Lower leg skin (tissue), 4 donors: Measurements from ENCODE around the gene PKDREJ. TPM values are rescaled to one million over a fixed set of nuclear protein-coding genes. Genes with fewer than 3 reads are reported as not detected.

Experiments used
- DNase-seq, 2 donors: peaks; one replicate each; pipeline ENCODE4 v3.0.0-alpha.2; 2019; ENCODE audit warnings: low spot score in 2 of 2
- H3K4me3 ChIP-seq: fragments of 200-600 bp; sonication (generic); 2 replicates; pipeline ENCODE4 v1.5.1; 2017; ENCODE audit warnings: mild to moderate bottlenecking, low read depth; ENCODE audit not compliant: poor library complexity, severe bottlenecking
- POLR2A ChIP-seq, 2 donors: fragments of 450-650 bp; IDR thresholded peaks; one replicate each; pipeline ENCODE4 v1.6.1; 2016 to 2017; ENCODE audit warnings: antibody characterized with exemption in 2 of 2, mild to moderate bottlenecking in 1 of 2, moderate library complexity in 1 of 2
- whole genome bisulfite sequencing, 2 donors: methylation state at CpG; one replicate each; pipeline ENCODE4 v1.1.5; 2018; 5-methylcytosine and 5-hydroxymethylcytosine counted together
- intact Hi-C: fragments of 100-400 bp; cut with DNase I; formaldehyde crosslinking; loops from one replicate; pipeline ENCODE4 v1.15.0; 2023; ENCODE audit warnings: low total_unique reads
- total RNA-seq, 4 donors: library from RNA; depleted of rRNA; stranded (reverse); fragments of >200 nt; gene quantifications; one replicate each; pipeline ENCODE4 v1.1.0, GENCODE V29; 2016
- TF ChIP-seq, protein P1 (sequence below), 3 donors: fragments of 450-650 bp; IDR thresholded peaks; one replicate each; pipeline ENCODE4 v1.5.1; 2016; ENCODE audit warnings: antibody characterized with exemption in 3 of 3, mild to moderate bottlenecking in 3 of 3, moderate library complexity in 2 of 3

Gene PKDREJ
- total RNA-seq, 4 donors from 2014 or later = 0.15 to 0.23 (median 0.23) TPM; not detected in 1

DNA sequence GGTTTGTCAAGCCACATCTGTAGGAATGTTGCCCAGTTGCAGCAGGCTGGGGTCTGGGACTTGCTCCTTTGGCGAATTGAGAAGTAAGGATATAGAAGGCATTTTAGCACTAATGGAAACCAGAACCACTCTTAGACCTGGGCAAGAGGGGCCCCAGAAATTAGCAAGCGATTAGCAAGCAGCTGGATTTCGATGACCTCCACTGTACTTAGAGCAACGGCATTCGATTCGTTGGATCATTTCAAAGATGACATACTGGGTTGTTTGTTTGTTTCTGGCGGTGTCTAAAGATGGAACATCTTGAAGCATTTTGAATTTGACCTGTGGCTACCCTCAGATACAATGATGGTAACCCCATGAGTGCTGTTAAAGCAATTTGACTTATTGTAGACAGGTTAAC is 11.9 kb downstream of the PKDREJ start:
- WGBS, 2 donors = 60 to 63% methylated on average over 7 of the region's 7 CpGs
- intact Hi-C loops = no loop called here
- TF ChIP-seq, protein P1, sequence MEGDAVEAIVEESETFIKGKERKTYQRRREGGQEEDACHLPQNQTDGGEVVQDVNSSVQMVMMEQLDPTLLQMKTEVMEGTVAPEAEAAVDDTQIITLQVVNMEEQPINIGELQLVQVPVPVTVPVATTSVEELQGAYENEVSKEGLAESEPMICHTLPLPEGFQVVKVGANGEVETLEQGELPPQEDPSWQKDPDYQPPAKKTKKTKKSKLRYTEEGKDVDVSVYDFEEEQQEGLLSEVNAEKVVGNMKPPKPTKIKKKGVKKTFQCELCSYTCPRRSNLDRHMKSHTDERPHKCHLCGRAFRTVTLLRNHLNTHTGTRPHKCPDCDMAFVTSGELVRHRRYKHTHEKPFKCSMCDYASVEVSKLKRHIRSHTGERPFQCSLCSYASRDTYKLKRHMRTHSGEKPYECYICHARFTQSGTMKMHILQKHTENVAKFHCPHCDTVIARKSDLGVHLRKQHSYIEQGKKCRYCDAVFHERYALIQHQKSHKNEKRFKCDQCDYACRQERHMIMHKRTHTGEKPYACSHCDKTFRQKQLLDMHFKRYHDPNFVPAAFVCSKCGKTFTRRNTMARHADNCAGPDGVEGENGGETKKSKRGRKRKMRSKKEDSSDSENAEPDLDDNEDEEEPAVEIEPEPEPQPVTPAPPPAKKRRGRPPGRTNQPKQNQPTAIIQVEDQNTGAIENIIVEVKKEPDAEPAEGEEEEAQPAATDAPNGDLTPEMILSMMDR (IDR thresholded peaks at IDR 0.05) = no peak
- TF ChIP-seq POLR2A (IDR thresholded peaks at IDR 0.05) = no peak
- no peak for DNase-seq
- no peak overlapping the region for H3K4me3 ChIP-seq

DNA sequence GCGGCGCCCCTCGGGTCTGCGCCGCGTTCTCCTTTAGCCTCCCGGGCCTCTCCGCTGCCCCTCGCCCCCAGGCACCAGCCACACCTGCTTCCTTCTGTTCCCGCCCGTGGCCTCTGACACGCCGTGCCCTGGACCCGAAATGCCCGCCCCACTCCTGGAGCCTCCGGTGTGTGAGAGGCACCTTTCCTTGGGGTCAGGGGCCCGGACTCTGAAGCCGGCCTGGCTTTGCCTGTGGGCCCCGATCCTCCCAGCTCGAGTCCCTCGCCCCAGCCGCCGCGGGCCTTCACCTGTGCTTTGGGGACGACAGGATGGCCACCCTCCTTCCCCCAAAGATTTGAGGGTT is 12.4 kb downstream of the PKDREJ start:
- TF ChIP-seq, protein P1 (IDR thresholded peaks at IDR 0.05) = no peak
- no peak for TF ChIP-seq POLR2A (IDR thresholded peaks at IDR 0.05)
- 9 to 13% methylated on average over 10 to 25 of the region's 25 CpGs for WGBS, 2 donors
- intact Hi-C loops = no loop called here

DNA sequence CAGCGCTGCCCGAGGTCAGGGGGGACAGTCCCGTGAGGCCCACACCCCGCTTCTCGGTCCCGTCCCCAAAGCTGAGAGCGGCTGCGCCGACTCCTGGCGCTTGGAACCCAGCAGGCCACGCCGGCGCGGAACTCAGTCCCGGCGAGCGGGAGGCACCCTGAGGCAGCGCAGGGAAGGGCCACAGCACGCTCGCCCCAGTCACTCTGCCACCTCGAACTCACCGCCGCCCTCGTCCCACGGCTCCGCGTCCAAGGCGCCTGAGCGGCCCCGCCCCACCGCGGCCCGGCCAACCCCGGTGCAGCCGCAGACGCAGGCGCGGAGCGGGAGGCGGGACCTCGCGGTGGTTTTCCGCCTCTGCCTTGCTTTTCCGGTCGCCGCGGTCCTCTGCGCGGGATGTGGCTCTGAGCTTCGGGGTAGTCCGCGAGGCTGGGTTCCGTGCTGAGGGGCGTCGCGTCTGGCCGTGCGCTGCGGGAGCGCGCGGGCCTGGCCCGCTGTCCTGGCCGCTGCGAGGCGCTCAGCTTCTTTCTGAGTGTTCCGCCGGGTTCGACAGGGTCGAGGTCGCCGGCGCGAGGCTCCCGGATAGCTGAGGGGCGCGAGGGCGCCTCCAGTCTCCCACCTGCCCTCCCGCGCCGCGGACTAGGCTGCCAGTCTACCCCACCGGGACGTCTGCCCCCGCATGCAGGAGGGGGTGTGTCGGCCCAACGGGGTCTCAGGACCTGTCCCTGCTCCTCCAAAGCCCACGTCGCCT is 12.9 kb downstream of the PKDREJ start, which contains the start of gene CDPF1:
TSS of gene CDPF1 (minus strand) at position 259 of the 748 bp plus-strand sequence. CDS start 2,009 bp downstream, outside the sequence.
- TF ChIP-seq POLR2A (IDR thresholded peaks at IDR 0.05) = peak in 1 of 2 donors; percentile 58
- TF ChIP-seq, protein P1 (IDR thresholded peaks at IDR 0.05) = no peak
- peak; percentile 86 to 98 for DNase-seq
- intact Hi-C loops = no loop called here
- H3K4me3 ChIP-seq = peak within 1 kb of the TSS; percentile 82
- 0 to 1% methylated on average over 14 to 72 of the region's 89 CpGs for WGBS, 2 donors

More for the DNA sequence above, 12.4 kb downstream of the PKDREJ start:
- H3K4me3 ChIP-seq = peak overlapping the region; percentile 82
- DNase-seq = no peak

DNA sequence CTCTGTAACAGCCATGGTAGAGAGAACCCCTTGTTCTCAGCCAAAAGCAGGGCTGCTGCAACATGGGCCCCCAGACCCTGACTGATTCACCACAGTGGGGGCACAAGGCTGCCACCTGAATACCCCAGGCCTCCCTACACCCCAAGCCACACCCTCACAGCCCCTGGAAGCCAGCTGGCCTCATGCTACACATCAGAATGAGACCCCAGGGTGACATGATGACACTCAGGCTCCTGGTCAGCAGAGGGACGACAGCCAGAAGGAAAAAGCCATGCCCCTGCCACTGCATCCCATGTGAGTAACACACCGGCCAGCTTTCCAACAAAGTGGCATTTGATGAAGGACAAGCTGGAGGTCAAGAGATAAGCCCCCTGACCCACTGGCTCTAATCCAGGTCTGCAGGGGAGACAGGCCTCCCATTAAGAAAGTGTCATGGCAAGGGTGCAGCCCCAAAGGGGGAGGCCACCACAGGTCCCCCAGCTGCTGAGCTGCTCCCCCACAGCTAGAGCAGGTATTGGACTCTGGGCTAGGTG is 15.6 kb downstream of the PKDREJ start:
- no peak for DNase-seq
- 96 to 100% methylated on average over 2 of the region's 2 CpGs for WGBS, 2 donors
- H3K4me3 ChIP-seq = no peak overlapping the region
- TF ChIP-seq POLR2A (IDR thresholded peaks at IDR 0.05) = no peak
- TF ChIP-seq, protein P1 (IDR thresholded peaks at IDR 0.05) = no peak
- intact Hi-C loops = no loop called here

DNA sequence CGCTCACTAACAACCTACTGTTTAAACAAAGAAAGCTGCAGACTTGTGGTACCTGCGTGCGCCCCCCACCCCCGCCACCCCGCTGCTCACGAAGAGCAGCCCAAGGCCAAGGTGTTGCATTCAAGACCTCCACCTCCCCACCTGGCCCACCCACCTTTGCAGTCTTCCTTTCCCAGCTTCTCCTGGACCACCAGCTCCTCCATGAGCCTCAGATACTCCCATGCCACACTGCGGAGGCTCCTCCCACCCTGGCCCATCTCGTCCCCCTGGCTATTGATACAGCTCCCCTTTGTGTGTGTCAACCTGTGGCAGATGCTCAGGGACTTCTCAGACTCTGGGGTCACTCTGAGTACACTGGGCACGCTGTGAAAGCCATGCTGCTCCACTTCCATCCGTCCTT is 17.0 kb downstream of the PKDREJ start:
- intact Hi-C loops = no loop called here
- 92 to 96% methylated on average over 10 of the region's 10 CpGs for WGBS, 2 donors

More for the DNA sequence above, 17.0 kb downstream of the PKDREJ start:
- no peak overlapping the region for H3K4me3 ChIP-seq
- TF ChIP-seq, protein P1 (IDR thresholded peaks at IDR 0.05) = no peak
- TF ChIP-seq POLR2A (IDR thresholded peaks at IDR 0.05) = no peak
- DNase-seq = no peak
